Islet of Langerhans (tissue), 1 donor: ENCODE results near the gene CRPPA.
"Not testable (repeated sequence)": the region's sequence is repeated elsewhere in the genome, so short reads cannot be mapped to it uniquely, and the experiment has no call there.

Source experiments
- FAIRE-seq: peaks from one replicate; lab custom pipeline; 2011; peaks lifted over from hg19 to GRCh38; lab: Jason Lieb, UNC

CRPPA gene

DNA sequence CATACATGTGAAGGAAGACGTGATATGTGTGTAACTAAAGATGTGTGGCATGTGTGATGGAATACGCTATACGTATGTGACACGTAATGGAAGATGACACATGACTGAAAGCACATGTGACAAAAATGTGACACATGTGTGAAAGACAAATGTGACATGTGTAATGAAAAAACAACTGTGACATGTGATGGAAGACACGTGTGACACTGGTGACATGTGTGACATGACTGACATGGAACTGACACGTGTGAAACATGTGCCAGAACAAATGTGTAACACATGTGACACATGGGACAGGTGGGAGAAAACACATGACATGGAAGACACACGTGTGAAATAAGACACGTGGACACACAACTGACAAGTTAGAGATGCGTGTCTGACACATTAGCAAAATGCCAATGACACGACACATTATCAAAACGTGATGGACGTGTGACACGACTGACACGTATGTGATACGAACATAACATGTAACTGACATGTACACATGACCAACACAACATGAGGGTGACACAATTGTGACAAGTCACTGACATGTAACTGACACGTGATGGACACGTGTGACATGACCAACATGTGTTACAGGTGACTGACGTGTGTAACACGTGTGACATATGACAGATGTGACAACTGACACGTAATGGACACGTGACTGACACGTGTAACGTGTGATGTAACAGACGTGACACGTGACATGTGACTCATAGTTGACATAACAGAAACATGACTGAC is 24.4 kb downstream of the CRPPA start:
- FAIRE-seq, result no peak

- no peak for FAIRE-seq
These were observed 26.2 kb downstream of the CRPPA start for GRCh38 chr7:16395121-16395520.

DNA sequence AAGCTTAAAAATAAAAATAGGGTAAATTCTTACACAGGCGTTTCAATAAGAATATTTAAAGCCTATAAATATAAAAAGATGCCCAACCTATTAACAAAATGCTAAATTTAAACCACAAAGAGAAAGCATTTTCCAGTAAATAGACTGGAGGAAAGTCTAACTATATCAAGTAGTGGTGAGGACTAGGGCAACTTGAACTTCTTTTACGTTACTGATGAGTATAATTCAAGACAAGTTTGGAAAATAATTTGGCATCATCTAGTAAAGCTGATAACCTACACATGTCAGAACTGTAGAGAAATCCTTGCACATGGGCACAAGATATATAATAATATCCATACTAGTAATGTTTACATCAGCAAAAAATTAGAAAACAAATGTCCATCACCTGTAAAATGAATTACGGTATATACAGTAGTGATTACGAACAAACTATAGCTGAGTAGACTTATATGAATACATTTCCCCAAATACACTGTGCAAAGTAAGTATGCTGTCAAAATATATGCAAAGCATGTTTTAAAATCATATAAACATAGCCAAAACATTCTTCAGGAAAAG is 27.4 kb downstream of the CRPPA start:
- no peak for FAIRE-seq

DNA sequence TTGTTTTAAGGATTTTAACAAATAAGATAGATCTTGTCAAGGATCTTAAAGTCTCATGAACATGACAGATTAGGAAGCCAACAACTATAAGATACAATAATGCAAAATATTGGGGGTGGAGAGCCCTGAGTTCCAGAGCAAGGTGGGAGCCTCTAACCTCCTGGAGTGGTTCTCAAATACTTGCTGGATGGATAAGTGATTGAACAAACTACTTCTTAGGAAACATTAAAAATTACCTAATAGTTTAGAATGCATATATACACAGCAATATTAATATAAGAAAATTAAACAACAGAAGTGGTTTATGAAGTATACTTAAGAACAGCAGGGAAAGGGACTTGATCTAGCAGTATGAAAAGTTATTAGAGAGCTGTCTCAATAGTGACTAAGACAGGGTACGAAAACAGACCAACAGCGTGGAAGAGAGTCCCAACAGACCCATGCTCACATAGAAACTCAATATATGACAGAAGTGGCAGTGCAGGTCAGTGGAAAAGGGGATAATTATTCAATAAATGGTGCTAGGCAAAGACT is 28.3 kb downstream of the CRPPA start:
- FAIRE-seq, result no peak

DNA sequence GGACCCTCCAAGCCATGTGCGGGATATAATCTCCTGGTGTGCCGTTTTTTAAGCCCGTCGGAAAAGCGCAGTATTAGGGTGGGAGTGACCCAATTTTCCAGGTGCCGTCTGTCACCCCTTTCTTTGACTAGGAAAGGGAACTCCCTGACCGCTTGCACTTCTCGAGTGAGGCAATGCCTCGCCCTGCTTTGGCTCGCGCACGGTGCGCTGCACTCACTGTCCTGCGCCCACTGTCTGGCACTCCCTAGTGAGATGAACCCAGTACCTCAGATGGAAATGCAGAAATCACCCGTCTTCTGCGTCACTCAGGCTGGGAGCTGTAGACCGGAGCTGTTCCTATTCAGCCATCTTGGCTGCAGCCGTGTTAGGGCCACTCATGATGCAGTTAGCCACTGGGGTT is 37.6 kb downstream of the CRPPA start:
- not testable (repeated sequence) for FAIRE-seq

DNA sequence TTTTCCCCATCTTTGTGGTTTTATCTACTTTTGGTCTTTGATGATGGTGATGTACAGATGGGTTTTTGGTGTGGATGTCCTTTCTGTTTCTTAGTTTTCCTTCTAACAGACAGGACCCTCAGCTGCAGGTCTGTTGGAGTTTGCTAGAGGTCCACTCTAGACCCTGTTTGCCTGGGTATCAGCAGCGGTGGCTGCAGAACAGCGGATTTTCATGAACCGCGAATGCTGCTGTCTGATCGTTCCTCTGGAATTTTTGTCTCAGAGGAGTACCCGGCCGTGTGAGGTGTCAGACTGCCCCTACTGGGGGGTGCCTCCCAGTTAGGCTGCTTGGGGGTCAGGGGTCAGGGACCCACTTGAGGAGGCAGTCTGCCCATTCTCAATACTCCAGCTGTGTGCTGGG is 38.2 kb downstream of the CRPPA start:
- not testable (repeated sequence) for FAIRE-seq
